NCI-H1436 (cell line): Measurements from ENCODE around the gene SLC5A3.

ENCODE experiments used
- DNase-seq: peaks from one replicate; lab custom pipeline; 2025; lab: John Stamatoyannopoulos, UW

SLC5A3 gene

GRCh38 chr21:34100337-34100736, 27.0 kb downstream of the SLC5A3 start:
- DNase-seq = no peak

GRCh38 chr21:34100790-34101189, 27.4 kb downstream of the SLC5A3 start:
- DNase-seq = no peak

GRCh38 chr21:34105947-34106541, 32.7 kb downstream of the SLC5A3 start:
- DNase-seq = no peak

GRCh38 chr21:34107606-34108005, 34.2 kb downstream of the SLC5A3 start:
- no peak for DNase-seq

GRCh38 chr21:34109075-34109474, 35.7 kb downstream of the SLC5A3 start:
- DNase-seq = no peak

- DNase-seq = no peak
Observed at GRCh38 chr21:34110594-34111202, 37.3 kb downstream of the SLC5A3 start.

- no peak for DNase-seq
Observed at GRCh38 chr21:34112316-34113033, 39.1 kb downstream of the SLC5A3 start.

GRCh38 chr21:34113842-34114241, 40.5 kb downstream of the SLC5A3 start:
- no peak for DNase-seq

- no peak for DNase-seq
Observed at GRCh38 chr21:34115160-34115559, 41.8 kb downstream of the SLC5A3 start.

GRCh38 chr21:34116569-34116968, 43.2 kb downstream of the SLC5A3 start:
- no peak for DNase-seq

GRCh38 chr21:34120867-34121266, 47.5 kb downstream of the SLC5A3 start:
- no peak for DNase-seq

GRCh38 chr21:34122047-34122446, 48.7 kb downstream of the SLC5A3 start:
- no peak for DNase-seq
